Neural progenitor cell (in vitro differentiated cells): ENCODE data around the gene ZNF619. TPM values are rescaled to one million over a fixed set of nuclear protein-coding genes. Genes with fewer than 3 reads are reported as not detected.

ENCODE experiments used
- DNase-seq: peaks from one replicate; pipeline ENCODE4 v3.0.0-alpha.2; 2016; ENCODE audit warnings: low spot score
- H2AFZ ChIP-seq: fragments of 200-600 bp; sonication (generic); replicated peaks from 2 replicates; pipeline ENCODE4 v1.6.1; 2016; ENCODE audit warnings: antibody characterized with exemption
- H3F3A ChIP-seq: fragments of 200-600 bp; sonication (generic); 2 replicates; pipeline ENCODE4 v1.6.1; 2016; ENCODE audit warnings: antibody characterized with exemption, low read depth
- H3K27ac ChIP-seq: fragments of 200-600 bp; sonication (generic); 2 replicates; pipeline ENCODE4 v1.5.1; 2016; ENCODE audit warnings: mild to moderate bottlenecking
- H3K27me3 ChIP-seq: fragments of 200-600 bp; sonication (generic); 2 replicates; pipeline ENCODE4 v1.6.1; 2016; ENCODE audit warnings: mild to moderate bottlenecking, moderate library complexity
- H3K36me3 ChIP-seq: fragments of 200-600 bp; sonication (generic); 2 replicates; pipeline ENCODE4 v1.5.1; 2016
- H3K4me1 ChIP-seq: fragments of 200-600 bp; sonication (generic); 2 replicates; pipeline ENCODE4 v1.6.1; 2016; ENCODE audit warnings: mixed run types
- H3K4me2 ChIP-seq: fragments of 200-600 bp; sonication (generic); 2 replicates; pipeline ENCODE4 v1.6.1; 2016
- H3K4me3 ChIP-seq: fragments of 200-600 bp; sonication (generic); 2 replicates; pipeline ENCODE4 v1.5.1; 2016
- H3K79me2 ChIP-seq: fragments of 200-600 bp; sonication (generic); 2 replicates; pipeline ENCODE4 v1.6.1; 2016; ENCODE audit warnings: low read depth
- H3K9ac ChIP-seq: fragments of 200-600 bp; sonication (generic); 2 replicates; pipeline ENCODE4 v1.6.1; 2016
- H3K9me3 ChIP-seq: fragments of 200-600 bp; sonication (generic); 2 replicates; pipeline ENCODE4 v1.5.1; 2016; ENCODE audit warnings: low read depth
- H4K20me1 ChIP-seq: fragments of 200-600 bp; sonication (generic); 2 replicates; pipeline ENCODE4 v1.6.1; 2016; ENCODE audit warnings: low read depth
- H3K27ac Mint-ChIP-seq: 3 replicates; pipeline ENCODE4 v1.8.0; 2021; ENCODE audit warnings: mixed read lengths
- H3K27me3 Mint-ChIP-seq: 2 replicates; pipeline ENCODE4 v1.8.0; 2022; ENCODE audit warnings: low read depth, mild to moderate bottlenecking, inconsistent platforms, moderate library complexity, mixed read lengths; ENCODE audit not compliant: insufficient read depth
- H3K36me3 Mint-ChIP-seq: 3 replicates; pipeline ENCODE4 v1.8.0; 2021; ENCODE audit warnings: mixed read lengths
- H3K4me1 Mint-ChIP-seq: 3 replicates; pipeline ENCODE4 v1.8.0; 2021; ENCODE audit warnings: mixed read lengths
- H3K4me3 Mint-ChIP-seq: 3 replicates; pipeline ENCODE4 v1.8.0; 2021; ENCODE audit warnings: mild to moderate bottlenecking, moderate library complexity, mixed read lengths
- H3K9me3 Mint-ChIP-seq: 3 replicates; pipeline ENCODE4 v1.8.0; 2020; ENCODE audit warnings: mixed read lengths
- EZH2 ChIP-seq: fragments of 200-600 bp; sonication (generic); IDR thresholded peaks from 2 replicates; pipeline ENCODE4 v1.6.1; 2017; ENCODE audit warnings: antibody characterized with exemption, mild to moderate bottlenecking, moderate library complexity
- EZH2phosphoT487 ChIP-seq: fragments of 200-600 bp; sonication (generic); IDR thresholded peaks from 2 replicates; pipeline ENCODE4 v1.6.1; 2017; ENCODE audit warnings: antibody characterized with exemption
- total RNA-seq: library from RNA; depleted of rRNA; stranded (reverse); fragments of >200 nt; gene quantifications from 2 replicates; pipeline ENCODE4 v1.2.3, GENCODE V29; 2015; ENCODE audit warnings: low replicate concordance
- TF ChIP-seq, protein P1 (sequence below): fragments of 200-600 bp; sonication (generic); IDR thresholded peaks from 2 replicates; pipeline ENCODE4 v1.5.1; 2017; ENCODE audit warnings: antibody characterized with exemption, mild to moderate bottlenecking

ZNF619 gene
- total RNA-seq, 1 donor from 2014 or later: 11.4 TPM

DNA sequence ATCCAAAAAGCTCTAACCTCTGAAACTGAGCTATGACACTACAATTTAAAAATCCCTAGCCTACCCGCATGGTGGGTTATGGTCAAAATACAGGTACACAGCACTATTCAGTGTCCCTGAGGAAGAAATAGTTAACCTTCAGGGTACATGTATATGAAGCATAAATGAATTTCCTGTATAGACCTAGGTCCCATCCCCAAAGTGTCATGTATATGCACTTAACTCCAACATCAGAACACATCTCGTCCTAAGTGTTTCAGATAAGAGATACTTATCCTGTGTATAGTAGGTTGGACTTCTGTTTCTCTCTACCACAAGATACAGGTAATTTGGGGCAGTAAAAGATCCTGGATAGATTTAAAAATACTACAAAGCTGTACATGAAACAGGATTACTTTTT is 13.3 kb upstream of the ZNF619 start:
- no peak overlapping the region for H3K27ac Mint-ChIP-seq
- H3K9ac ChIP-seq: no peak overlapping the region
- H3K79me2 ChIP-seq: peaks cover 18% of the 10 kb centered on the region
- peaks cover 36% of the 10 kb centered on the region for H3K36me3 Mint-ChIP-seq
- H2AFZ ChIP-seq: no peak overlapping the region
- peaks cover 4% of the 10 kb centered on the region for H3K4me1 Mint-ChIP-seq
- H3K27me3 Mint-ChIP-seq: no peaks in the 10 kb centered on the region
- no peaks in the 10 kb centered on the region for H3K27me3 ChIP-seq
- H3K9me3 Mint-ChIP-seq: no peaks in the 10 kb centered on the region
- no peak overlapping the region for H3K4me2 ChIP-seq
- H3F3A ChIP-seq: peaks cover 60% of the 10 kb centered on the region
- H3K4me3 Mint-ChIP-seq: no peak overlapping the region
- no peak overlapping the region for H3K4me3 ChIP-seq
- H4K20me1 ChIP-seq: peaks cover 20% of the 10 kb centered on the region
- peaks cover 12% of the 10 kb centered on the region for H3K36me3 ChIP-seq
- DNase-seq: no peak
- TF ChIP-seq EZH2: no peak
- no peak overlapping the region for H3K27ac ChIP-seq
- peaks cover 7% of the 10 kb centered on the region for H3K4me1 ChIP-seq
- no peaks in the 10 kb centered on the region for H3K9me3 ChIP-seq

DNA sequence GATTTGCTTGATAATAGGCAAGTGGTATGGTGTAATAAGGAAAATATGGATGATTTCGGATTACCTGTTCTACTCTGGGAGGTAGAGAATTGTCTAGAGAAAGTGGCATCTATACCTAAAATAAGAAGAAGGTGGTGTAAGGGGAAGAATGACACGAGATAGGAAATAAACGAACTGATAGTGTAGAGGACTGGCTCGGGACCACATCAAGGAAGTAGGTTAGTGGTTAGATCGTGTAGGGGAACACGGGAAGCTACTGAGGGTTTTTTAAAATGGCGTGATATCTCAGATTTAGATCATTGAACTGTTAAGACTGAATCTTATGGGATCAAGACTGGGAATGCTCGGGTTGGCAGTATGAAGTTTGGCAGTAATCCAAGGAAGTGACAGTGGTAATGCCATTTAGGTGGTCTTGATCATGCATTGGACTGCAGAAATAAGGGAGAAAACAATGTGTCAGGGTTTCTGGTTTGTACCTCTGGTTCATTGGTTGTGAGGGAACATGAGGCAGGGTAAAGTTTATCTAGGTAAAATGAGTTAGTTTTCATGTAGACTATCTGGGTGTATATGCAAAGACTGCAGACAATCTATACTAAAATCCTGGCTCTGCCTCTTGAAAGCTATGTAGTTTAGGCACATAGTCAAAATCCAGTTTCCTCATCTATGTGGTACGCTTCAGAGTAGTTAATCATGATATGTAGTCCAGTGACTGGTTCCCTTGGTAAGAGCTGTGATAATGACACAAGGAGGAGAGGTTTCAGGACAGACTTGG is 12.4 kb upstream of the ZNF619 start:
- H3K79me2 ChIP-seq: peaks cover 9% of the 10 kb centered on the region
- peaks cover 4% of the 10 kb centered on the region for H3K36me3 ChIP-seq
- H3K9ac ChIP-seq: no peak overlapping the region
- Mint-ChIP-seq H3K4me3 (no peak overlapping the region), H3K4me1 (no peaks in the 10 kb centered on the region), H3K36me3 (peaks cover 33% of the 10 kb centered on the region), H3K9me3 (no peaks in the 10 kb centered on the region), H3K27ac (no peak overlapping the region), H3K27me3 (no peaks in the 10 kb centered on the region)
- no peaks in the 10 kb centered on the region for H3K4me1 ChIP-seq
- peaks cover 52% of the 10 kb centered on the region for H3F3A ChIP-seq
- H3K27me3 ChIP-seq: no peaks in the 10 kb centered on the region
- H4K20me1 ChIP-seq: peaks cover 11% of the 10 kb centered on the region
- H3K4me2 ChIP-seq: no peak overlapping the region
- TF ChIP-seq EZH2 (no peak), EZH2phosphoT487 (no peak)
- TF ChIP-seq, protein P1, sequence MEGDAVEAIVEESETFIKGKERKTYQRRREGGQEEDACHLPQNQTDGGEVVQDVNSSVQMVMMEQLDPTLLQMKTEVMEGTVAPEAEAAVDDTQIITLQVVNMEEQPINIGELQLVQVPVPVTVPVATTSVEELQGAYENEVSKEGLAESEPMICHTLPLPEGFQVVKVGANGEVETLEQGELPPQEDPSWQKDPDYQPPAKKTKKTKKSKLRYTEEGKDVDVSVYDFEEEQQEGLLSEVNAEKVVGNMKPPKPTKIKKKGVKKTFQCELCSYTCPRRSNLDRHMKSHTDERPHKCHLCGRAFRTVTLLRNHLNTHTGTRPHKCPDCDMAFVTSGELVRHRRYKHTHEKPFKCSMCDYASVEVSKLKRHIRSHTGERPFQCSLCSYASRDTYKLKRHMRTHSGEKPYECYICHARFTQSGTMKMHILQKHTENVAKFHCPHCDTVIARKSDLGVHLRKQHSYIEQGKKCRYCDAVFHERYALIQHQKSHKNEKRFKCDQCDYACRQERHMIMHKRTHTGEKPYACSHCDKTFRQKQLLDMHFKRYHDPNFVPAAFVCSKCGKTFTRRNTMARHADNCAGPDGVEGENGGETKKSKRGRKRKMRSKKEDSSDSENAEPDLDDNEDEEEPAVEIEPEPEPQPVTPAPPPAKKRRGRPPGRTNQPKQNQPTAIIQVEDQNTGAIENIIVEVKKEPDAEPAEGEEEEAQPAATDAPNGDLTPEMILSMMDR: no peak
- no peak overlapping the region for H2AFZ ChIP-seq
- H3K27ac ChIP-seq: no peak overlapping the region
- no peak overlapping the region for H3K4me3 ChIP-seq
- no peak for DNase-seq
- H3K9me3 ChIP-seq: no peaks in the 10 kb centered on the region

DNA sequence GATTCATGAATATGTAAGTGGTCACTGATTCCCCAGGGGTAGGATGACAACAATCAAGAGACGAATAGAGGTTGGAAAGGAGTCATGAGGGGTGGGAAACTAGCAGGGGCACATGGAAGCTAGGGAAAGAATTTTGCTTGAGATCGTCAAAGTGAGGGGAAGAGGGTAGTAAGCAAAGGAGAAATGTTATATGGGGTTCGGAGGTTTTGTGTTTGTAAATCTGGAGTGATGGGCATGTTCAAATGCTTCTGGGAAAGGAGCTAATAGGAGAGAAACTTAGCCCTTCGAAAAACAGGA is 11.9 kb upstream of the ZNF619 start:
- Mint-ChIP-seq H3K4me3 (no peak overlapping the region), H3K27me3 (no peaks in the 10 kb centered on the region), H3K4me1 (no peaks in the 10 kb centered on the region), H3K9me3 (no peaks in the 10 kb centered on the region), H3K36me3 (peaks cover 33% of the 10 kb centered on the region), H3K27ac (no peak overlapping the region)
- H3K4me3 ChIP-seq: no peak overlapping the region
- H3K9ac ChIP-seq: no peak overlapping the region
- peaks cover 4% of the 10 kb centered on the region for H3K36me3 ChIP-seq
- H3K4me1 ChIP-seq: no peaks in the 10 kb centered on the region
- H2AFZ ChIP-seq: no peak overlapping the region
- no peak for DNase-seq
- H3F3A ChIP-seq: peaks cover 51% of the 10 kb centered on the region
- TF ChIP-seq EZH2phosphoT487 (no peak), EZH2 (no peak)
- TF ChIP-seq, protein P1: no peak
- peaks cover 5% of the 10 kb centered on the region for H3K79me2 ChIP-seq
- peaks cover 9% of the 10 kb centered on the region for H4K20me1 ChIP-seq
- no peaks in the 10 kb centered on the region for H3K27me3 ChIP-seq
- H3K27ac ChIP-seq: no peak overlapping the region
- no peak overlapping the region for H3K4me2 ChIP-seq
- H3K9me3 ChIP-seq: no peaks in the 10 kb centered on the region

DNA sequence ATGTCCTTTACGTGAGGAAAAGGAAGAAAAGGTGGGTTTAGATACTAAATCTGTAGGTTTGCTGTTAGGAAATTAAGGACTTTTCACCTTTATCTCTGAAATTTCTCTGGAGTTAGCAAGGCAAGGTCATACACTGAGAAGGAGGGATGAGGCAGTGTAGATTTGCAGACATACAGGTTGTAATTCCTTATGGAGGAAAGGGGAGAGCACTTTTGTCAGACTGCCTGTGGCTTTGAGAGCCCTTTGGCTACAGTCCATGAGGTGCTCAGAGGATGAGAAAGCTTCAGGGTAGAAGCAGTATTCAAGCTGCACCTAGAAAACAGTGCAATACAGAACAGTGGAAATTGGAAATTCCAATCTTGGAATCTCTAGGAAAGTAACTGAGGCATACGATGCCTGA is 11.5 kb upstream of the ZNF619 start:
- Histone ChIP-seq H3K9me3 (no peaks in the 10 kb centered on the region), H4K20me1 (peaks cover 5% of the 10 kb centered on the region), H3K27ac (no peak overlapping the region), H2AFZ (no peak overlapping the region), H3K9ac (no peak overlapping the region), H3K4me3 (no peak overlapping the region), H3K4me2 (no peak overlapping the region), H3F3A (peaks cover 49% of the 10 kb centered on the region), H3K79me2 (peaks cover 1% of the 10 kb centered on the region), H3K4me1 (no peaks in the 10 kb centered on the region), H3K36me3 (peaks cover 4% of the 10 kb centered on the region), H3K27me3 (no peaks in the 10 kb centered on the region)
- no peak for TF ChIP-seq EZH2phosphoT487
- H3K36me3 Mint-ChIP-seq: peaks cover 30% of the 10 kb centered on the region
- DNase-seq: no peak
- no peaks in the 10 kb centered on the region for H3K4me1 Mint-ChIP-seq
- H3K27me3 Mint-ChIP-seq: no peaks in the 10 kb centered on the region
- no peak overlapping the region for H3K4me3 Mint-ChIP-seq
- H3K27ac Mint-ChIP-seq: no peak overlapping the region
- H3K9me3 Mint-ChIP-seq: no peaks in the 10 kb centered on the region
